C4-2B (cell line): ENCODE results near the gene MBNL1.

Experiments
- ZFX ChIP-seq: fragments of 450-650 bp; IDR thresholded peaks from 2 replicates; pipeline ENCODE4 v1.6.1; 2017
- TF ChIP-seq, protein P1 (sequence below): fragments of 450-650 bp; conservative IDR thresholded peaks from 2 replicates; pipeline ENCODE4 v1.5.1; 2017; ENCODE audit warnings: mild to moderate bottlenecking

DNA sequence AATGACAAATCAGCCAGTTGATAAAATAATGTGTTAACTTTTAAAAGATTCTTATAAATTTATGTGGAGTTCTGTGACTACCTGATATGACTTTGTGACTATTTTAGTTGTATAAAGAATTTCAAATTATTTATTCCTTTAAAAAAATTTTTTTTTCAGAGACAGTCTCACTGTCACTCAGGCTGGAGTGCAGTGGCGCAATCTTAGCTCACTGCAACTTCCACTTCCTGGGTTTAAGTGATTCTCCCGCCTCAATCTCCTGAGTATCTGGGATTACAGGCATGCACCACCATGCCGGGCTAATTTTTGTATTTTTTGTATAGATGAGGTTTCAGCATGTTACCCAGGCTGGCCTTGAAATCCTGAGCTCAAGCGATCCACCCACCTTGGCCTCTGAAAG is 48.5 kb downstream of the MBNL1 start:
- TF ChIP-seq, protein P1, sequence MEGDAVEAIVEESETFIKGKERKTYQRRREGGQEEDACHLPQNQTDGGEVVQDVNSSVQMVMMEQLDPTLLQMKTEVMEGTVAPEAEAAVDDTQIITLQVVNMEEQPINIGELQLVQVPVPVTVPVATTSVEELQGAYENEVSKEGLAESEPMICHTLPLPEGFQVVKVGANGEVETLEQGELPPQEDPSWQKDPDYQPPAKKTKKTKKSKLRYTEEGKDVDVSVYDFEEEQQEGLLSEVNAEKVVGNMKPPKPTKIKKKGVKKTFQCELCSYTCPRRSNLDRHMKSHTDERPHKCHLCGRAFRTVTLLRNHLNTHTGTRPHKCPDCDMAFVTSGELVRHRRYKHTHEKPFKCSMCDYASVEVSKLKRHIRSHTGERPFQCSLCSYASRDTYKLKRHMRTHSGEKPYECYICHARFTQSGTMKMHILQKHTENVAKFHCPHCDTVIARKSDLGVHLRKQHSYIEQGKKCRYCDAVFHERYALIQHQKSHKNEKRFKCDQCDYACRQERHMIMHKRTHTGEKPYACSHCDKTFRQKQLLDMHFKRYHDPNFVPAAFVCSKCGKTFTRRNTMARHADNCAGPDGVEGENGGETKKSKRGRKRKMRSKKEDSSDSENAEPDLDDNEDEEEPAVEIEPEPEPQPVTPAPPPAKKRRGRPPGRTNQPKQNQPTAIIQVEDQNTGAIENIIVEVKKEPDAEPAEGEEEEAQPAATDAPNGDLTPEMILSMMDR: no peak
- TF ChIP-seq ZFX: no peak
